Measurements from ENCODE around the gene PCDHGA7.

- TF ChIP-seq CTCF (IDR thresholded peaks at IDR 0.05) (peak; percentile 58), EZH2 (IDR thresholded peaks at IDR 0.05; ENCODE audit: borderline replicate concordance, insufficient read depth, low read depth, low read length, poor library complexity, severe bottlenecking) (no peak)
These were observed 27.6 kb upstream of the PCDHGA7 start, which contains the start of gene PCDHGA4 for GRCh38 chr5:141354900-141355469.

All from B cell (primary cell).